NK-92 treated with Interleukin-12 subunit alpha and Interleukin-12 subunit beta, amount 100 ng/mL, for 24 hours (cell line): Measurements from ENCODE around the gene ITIH3.
"Not testable (repeated sequence)": the region's sequence is repeated elsewhere in the genome, so short reads cannot be mapped to it uniquely, and the experiment has no call there.

ENCODE experiments used
- DNase-seq: peaks from one replicate; lab custom pipeline; 2025; lab: John Stamatoyannopoulos, UW

Gene ITIH3, protein sequence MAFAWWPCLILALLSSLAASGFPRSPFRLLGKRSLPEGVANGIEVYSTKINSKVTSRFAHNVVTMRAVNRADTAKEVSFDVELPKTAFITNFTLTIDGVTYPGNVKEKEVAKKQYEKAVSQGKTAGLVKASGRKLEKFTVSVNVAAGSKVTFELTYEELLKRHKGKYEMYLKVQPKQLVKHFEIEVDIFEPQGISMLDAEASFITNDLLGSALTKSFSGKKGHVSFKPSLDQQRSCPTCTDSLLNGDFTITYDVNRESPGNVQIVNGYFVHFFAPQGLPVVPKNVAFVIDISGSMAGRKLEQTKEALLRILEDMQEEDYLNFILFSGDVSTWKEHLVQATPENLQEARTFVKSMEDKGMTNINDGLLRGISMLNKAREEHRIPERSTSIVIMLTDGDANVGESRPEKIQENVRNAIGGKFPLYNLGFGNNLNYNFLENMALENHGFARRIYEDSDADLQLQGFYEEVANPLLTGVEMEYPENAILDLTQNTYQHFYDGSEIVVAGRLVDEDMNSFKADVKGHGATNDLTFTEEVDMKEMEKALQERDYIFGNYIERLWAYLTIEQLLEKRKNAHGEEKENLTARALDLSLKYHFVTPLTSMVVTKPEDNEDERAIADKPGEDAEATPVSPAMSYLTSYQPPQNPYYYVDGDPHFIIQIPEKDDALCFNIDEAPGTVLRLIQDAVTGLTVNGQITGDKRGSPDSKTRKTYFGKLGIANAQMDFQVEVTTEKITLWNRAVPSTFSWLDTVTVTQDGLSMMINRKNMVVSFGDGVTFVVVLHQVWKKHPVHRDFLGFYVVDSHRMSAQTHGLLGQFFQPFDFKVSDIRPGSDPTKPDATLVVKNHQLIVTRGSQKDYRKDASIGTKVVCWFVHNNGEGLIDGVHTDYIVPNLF

DNA sequence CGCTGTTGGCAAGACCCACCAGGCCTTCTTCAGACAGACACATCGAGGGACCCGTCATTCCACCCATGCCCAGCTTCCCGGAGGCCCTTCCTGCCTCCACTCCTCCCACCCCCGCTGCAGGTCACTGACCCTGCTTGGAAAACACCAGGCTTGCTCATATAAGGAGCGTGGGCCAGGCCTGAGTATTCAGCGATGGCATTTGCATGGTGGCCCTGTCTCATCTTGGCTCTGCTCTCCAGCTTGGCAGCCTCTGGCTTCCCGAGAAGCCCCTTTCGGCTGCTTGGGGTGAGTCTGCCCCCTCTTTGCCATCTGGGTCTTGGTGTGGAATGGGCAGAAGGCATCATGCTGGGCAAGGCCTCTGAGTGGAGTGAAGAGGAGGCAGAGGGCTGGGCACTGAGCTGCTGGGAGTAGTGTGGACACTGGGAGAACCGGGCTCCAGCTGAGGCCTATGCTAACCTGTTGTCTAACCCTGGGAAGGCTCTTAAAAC, at the start of gene ITIH3:
Gene ITIH3, plus strand, starts transcription at position 185 of the 488 bp plus-strand sequence. Its CDS starts 8 bp downstream, at position 193.
- no peak for DNase-seq

GRCh38 chr3:52752045-52752660, 42.4 kb upstream of the ITIH3 start:
- DNase-seq: no peak

DNA sequence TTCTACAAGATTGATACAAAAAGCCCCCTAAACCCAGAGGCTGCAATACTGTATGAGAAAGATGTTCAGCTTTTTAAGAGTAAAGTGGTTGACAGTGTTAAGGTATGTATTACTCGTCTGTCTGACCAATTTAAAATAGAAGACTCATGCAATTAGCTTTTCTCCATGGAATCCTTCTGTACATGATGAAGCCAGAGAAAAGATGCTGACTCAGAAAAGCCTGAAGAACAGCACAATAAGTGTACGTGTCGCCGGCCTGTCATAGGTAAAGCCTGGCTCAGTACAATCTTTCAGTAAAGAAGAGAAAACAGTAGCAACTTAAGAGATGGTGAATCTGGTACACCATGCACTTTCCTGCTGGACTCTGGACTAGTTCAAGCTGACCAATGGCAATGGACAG, 40.2 kb upstream of the ITIH3 start:
- no peak for DNase-seq

DNA sequence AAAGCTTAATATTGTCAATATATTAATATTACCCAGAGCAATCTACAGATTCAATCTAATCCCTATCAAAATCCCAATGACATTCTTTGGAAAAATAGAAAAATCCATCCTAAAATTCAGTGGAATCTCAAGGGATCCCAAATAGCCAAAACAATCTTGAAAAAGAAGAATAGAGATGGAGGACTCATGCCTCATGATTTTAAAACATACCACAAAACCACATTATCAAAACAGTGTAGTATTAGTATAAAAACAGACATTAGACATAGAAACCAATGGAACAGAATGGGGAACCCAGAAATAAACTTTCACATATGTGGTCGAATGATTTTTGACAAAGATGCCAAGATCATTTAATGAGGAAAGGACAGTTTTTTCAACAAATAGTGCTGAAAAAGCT, 38.5 kb upstream of the ITIH3 start:
- DNase-seq: no peak

DNA sequence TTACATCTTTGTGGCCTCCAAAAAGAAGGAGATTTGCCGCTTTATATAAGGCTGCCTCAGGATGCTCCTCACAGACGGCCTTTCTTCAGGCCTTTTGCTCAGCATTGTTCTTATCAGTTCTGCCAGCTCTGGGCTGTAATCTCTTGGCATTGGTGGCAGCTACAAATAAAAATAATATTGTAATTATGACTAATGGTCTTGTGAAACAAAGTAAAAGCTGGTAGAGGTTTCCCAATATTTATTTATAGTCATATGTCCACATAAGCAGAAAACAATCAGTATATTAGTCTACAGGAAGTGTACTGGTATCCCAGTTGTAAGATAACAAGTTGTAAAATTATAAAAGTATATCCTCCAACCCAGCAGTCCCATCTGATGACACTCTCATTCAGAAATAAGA, 31.1 kb upstream of the ITIH3 start:
- DNase-seq: no peak

DNA sequence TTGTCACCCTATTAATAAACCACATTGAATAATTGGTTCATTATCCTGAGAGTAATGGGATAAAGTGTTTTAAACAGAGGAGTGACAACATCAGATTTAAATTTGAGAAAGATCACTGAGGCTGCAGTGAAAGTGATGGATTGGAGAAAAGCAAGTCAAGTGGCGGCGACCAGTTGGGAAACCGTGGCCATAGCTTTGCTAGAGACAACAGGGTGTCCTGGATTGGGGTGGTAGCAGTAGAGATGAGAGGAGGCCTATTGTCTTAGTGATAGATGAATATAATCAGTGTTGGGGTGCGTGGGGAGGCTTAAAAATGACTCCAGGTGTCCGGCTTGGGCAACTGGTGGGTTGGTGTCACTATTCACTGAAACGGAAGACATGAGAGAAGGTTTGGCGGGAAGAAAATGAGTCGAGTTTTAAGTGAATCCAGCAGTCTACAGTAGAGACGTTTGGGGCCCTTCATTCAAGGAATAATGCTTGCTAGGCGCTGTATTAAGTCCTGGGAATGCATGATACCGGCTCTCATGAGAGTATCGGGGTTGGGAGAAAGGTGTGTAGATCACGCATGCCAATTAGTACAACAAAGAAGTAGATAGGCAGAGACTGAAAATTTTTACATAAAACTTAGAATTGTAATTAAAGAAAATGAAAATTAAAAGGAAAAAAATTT, 24.7 kb upstream of the ITIH3 start:
- DNase-seq: no peak

GRCh38 chr3:52770496-52771333, 23.9 kb upstream of the ITIH3 start, which contains the start of gene NEK4:
TSS of gene NEK4 (minus strand) at chr3:52770940. CDS start at chr3:52770746, 194 bp downstream.
- peak; percentile 88 for DNase-seq

DNA sequence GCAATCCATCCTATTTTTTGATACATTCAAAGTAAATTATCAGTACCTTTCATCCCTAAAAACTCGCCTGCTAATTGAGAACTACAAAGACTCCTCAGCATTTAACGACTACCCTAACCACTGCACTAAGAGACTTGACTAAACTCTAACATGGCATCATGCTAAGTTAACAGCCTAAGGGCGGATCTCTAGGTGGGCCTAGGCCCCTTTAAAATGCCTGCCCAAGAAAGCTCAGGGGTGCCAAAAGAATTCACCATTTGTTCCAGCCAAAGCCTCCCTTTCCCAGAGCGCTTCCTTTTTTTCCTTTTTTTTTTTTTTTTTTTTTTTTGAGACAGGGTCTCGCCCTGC, 23.3 kb upstream of the ITIH3 start:
- no peak for DNase-seq

GRCh38 chr3:52771702-52772101, 22.9 kb upstream of the ITIH3 start:
- no peak for DNase-seq

DNA sequence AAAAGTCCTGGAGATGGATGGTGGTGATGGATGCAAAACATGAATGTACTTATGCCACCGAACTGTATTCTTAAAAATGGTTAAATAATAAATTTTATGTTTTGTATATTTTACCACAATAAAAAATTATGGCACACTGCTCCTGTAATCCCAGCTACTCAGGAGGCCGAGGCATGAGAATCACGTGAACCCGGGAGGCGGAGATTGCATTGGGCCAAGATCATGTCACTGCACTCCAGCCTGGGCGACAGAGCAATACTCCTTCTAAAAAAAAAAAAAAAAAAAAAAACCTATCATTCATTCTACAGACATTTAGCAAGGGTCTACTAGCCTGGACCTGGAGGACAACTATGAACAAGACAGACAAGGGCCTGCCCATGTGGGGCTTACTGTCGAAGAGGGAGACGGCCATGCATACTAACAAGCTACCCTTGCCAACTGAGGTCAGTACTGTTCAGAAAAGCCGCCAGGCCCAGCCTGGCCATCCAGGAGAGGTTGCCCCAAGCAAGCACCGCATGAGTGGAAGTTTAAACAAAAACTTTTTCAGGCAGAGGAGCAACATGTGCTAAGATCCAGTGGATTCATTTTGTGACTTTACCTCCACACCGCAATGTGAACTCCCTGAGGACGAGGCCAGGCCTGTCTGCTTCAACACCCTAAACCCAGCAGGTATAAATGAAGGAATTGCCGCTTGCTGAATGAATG, 21.1 kb upstream of the ITIH3 start:
- DNase-seq: no peak

DNA sequence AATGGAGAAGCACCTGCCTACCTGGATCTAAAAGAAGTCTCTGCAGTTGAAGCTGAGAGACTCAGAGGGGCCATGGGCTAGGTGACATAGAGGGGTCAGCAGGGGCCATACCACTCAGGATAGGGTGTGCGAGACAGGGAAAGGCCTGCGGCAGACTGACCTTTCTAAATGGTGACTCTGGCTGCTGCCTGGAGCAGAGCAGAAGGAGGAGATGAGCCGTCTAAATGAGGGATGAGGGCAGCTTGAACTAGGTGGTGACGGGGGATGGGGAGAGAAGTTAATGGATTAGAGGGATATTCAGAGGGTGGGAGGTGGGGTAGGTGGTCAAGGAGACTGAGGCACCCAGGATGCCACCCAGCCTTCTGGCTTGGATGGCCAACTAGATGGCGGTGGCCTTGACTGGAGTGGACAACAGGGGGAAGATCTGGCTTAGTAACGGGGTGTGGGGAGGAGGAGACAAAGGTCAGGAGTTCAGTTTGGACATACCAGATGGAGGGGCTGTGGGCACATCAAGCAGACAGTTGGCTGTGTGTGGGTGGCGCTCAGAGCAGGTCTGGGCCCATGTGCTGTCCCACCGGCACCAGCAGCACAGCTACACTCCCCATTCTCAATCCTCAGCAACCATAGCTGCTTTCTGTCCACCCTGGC, 20.4 kb upstream of the ITIH3 start:
- no peak for DNase-seq

DNA sequence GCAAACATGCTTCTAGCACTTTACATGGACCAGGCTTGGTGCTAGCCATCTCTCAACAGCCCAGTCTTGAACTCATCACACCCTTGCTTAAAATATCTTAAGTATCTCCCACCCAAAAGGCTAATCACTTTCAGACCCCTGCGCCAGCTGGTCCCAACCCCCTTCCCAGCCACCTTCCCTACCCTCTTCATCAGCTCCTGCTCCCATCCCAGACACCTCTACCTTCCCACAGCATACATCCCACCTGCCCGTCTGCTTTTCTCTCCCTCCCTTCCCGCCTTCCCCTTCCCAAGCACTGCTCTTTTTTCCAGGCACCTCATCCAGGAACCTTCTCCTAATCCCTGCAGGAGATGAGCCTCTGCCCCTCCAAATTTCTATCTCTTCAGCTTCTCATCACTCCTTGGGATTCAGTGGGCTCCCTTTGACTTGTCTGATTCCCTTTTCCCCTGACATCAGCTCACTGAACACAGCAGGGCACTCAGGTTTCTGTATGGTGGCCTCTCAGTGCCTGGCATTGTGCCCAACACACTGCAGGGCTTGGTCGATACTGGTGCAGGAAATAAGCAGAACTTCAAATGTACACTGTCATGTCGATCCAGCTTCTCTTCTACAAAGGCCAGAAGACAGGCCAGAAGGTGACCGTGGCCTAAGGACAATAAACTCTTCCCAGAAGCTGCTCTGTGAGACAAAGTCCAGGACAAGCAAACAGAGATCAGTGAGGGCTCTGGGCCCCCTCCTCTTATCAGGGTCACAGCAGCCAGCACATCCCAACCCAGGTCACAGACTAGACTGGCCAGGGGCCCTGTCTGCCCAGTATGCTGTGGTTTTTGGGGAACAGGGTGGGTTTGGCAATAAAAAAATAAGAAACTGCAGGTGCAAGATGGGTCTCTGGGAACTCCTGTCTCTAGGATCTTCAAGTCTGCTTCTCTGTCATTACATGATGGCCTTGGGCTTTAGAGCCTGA, 19.4 kb upstream of the ITIH3 start:
- no peak for DNase-seq

DNA sequence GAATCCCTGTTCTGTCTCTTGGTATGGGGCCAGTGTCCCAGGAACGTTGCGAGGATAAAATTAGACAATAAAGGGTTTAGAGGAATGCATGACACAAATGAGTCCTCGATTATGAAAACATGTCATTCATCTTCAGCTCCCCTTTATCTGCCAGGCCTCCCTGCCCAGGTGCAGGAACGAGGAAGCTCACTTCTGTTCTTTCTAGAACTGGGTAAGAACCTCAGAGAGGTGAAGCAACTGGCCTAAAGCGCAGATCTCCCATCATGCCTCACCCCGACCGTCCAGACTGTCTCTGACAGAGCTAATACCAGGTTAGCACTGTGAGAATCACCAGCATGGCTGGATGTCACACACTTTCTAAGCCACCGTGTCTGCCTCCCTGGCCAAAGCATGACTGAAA, 18.7 kb upstream of the ITIH3 start:
- no peak for DNase-seq

GRCh38 chr3:52776486-52776885, 18.1 kb upstream of the ITIH3 start:
- DNase-seq: not testable (repeated sequence)

DNA sequence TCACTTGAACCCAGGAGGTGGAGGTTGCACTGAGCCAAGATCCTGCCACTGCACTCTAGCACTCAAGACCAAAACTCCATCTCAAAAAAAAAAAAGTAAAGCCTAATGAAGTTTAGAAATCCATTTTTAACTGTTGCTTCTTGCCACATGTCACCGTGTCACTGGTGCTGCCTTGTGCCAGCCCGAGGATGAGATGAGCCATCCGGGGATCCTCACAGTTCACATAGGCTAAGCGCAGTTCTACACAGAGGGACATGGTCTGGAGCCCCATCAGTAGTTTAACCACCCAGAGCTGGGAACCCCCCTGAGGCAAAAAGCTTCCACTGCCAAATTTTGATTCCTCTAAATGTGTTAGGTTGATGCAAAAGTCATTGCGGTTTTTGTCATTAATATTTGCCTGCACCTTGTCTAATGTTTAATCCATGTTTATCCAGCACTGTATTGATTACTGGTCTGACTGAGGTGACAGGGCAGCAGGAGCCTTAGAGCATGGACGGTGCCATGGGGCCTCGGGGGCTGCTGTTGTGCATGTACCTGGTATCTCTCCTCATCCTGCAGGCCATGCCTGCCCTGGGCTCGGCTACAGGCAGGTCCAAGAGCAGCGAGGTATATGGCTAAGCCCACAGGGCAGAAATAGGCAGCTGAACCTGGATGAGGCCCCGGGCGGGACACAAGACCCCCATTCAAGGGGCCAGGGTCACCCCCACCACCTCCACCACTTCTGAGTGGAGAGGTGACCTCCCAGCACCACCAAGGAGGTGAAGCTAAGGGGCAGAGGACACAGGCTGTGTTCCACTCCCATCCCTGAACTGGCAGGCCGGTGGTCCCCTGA, 17.3 kb upstream of the ITIH3 start, which contains the start of gene ITIH1:
Gene ITIH1, plus strand, starts transcription at position 473 of the 832 bp plus-strand sequence. Its CDS starts 17 bp downstream, at position 490.
- DNase-seq: no peak

DNA sequence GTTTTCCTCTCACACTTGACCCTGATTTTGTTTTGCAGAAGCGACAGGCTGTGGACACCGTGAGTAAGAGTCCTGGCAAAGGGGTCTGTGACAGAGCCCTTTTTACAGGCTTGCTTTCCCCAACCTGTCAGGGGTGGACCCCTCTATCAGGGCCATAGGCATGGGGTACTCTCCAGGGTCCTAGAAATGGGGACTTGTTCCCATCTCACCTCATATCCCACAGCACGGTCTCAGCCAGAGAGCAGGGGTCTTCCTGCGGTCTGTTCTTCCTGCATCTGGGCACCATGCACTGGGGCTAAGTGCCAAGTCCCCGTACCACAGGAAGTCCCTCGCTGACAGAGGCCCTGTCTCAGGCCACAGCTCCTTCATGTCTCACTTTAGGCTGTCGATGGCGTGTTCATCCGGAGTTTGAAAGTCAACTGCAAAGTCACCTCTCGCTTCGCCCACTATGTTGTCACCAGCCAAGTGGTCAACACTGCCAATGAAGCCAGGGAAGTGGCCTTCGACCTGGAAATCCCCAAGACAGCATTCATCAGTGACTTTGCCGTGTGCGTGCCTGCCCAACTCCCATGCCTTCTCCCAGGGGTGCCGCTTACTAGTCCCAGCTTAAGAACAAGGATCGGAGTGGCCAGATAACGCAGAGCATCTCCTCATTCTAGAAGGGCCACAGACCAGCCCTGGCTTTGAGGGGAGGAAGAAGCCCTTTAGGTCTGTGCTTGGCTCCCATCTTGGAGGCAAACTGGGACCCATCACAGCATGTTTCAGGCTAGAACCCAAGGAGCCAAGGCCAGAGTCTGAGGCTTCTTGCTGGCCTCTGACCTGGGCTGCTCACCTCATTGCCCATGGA, 16.4 kb upstream of the ITIH3 start:
- no peak for DNase-seq
